Skin epidermis (tissue), 12 donors: ENCODE measurements around the gene SHANK1.

ENCODE experiments used
- H3K27ac ChIP-seq, 21 experiments: fragments of 200-600 bp; sonication (generic) in 11 of 21; one replicate each; pipeline ENCODE4 v1.5.0; 2020; ENCODE audit warnings: mild to moderate bottlenecking in 3 of 21, inconsistent platforms in 2 of 21, moderate library complexity in 2 of 21
- H3K4me3 ChIP-seq, 7 experiments: fragments of 200-600 bp; sonication (generic) in 2 of 7; one replicate each; pipeline ENCODE4 v1.5.0; 2020; ENCODE audit warnings: inconsistent platforms in 2 of 7, mild to moderate bottlenecking in 2 of 7, moderate library complexity in 1 of 7

Gene SHANK1

GRCh38 chr19:50695251-50696093, 24.1 kb downstream of the SHANK1 start:
- Histone ChIP-seq H3K27ac (no peak overlapping the region), H3K4me3 (no peak overlapping the region)

- no peak overlapping the region for H3K27ac ChIP-seq
Observed at GRCh38 chr19:50694815-50695145, 24.8 kb downstream of the SHANK1 start.

GRCh38 chr19:50693064-50693975, 26.3 kb downstream of the SHANK1 start:
- H3K4me3 ChIP-seq: no peak overlapping the region

More at GRCh38 chr19:50694815-50695145, 24.8 kb downstream of the SHANK1 start:
- H3K4me3 ChIP-seq: no peak overlapping the region

GRCh38 chr19:50690439-50690838, 29.2 kb downstream of the SHANK1 start:
- H3K4me3 ChIP-seq: no peak overlapping the region

More at GRCh38 chr19:50693064-50693975, 26.3 kb downstream of the SHANK1 start:
- H3K27ac ChIP-seq: no peak overlapping the region

GRCh38 chr19:50688766-50689165, 30.8 kb downstream of the SHANK1 start:
- H3K4me3 ChIP-seq: no peak overlapping the region

More at GRCh38 chr19:50690439-50690838, 29.2 kb downstream of the SHANK1 start:
- no peak overlapping the region for H3K27ac ChIP-seq

GRCh38 chr19:50686310-50687032, 33.1 kb downstream of the SHANK1 start:
- H3K27ac ChIP-seq: no peak overlapping the region
- no peak overlapping the region for H3K4me3 ChIP-seq

More at GRCh38 chr19:50688766-50689165, 30.8 kb downstream of the SHANK1 start:
- H3K27ac ChIP-seq: no peak overlapping the region

DNA sequence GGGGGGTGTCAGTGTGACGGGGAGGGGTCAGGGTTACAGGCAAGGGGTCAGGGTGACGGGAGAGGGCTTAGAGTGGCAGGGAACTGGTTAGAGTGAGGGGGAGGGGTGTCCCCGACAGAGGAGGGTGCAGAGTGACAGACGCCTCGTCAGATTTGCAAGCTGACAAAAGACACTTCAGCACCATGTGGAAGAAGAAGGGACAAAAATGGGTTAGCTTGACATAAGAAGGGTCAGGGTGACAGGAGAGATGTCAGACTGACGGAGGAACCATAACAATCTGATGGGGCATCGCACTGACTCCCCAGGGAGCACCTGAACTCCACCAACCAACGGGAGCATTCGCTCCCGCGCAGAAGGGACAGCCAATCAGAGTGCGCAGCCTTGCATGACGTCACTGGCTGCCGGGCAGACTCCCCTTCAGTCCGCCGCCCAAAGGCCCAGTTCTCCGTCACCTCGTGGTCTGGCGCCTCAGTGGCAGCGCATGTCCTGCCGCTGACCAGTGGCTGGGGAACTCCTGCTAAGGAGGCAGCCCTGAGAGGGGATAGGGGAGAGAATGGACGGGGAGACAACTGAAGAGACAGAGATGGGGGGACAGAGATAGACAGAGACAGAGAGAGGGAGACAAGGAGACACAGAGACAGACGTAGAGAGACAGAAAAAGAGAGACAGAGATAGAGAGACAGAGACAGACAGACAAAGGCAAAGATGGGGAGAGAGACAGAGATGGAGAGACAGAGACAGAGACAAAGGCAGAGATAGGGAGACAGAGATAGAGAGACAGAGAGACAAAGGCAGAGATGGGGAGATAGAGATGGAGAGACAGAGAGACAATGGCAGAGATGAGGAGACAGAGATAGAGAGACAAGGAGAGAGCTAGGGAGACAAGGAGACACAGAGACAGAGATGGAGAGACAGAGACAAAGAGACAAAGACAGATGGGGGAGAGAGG, 40.2 kb downstream of the SHANK1 start:
- H3K27ac ChIP-seq: no peak overlapping the region

GRCh38 chr19:50678323-50678722, 41.3 kb downstream of the SHANK1 start:
- Histone ChIP-seq H3K4me3 (no peak overlapping the region), H3K27ac (no peak overlapping the region)

More for the DNA sequence above, 40.2 kb downstream of the SHANK1 start:
- H3K4me3 ChIP-seq: no peak overlapping the region

GRCh38 chr19:50677636-50678035, 42.0 kb downstream of the SHANK1 start:
- no peak overlapping the region for H3K4me3 ChIP-seq
- H3K27ac ChIP-seq: no peak overlapping the region

GRCh38 chr19:50676625-50677197, 42.9 kb downstream of the SHANK1 start:
- Histone ChIP-seq H3K27ac (no peak overlapping the region), H3K4me3 (no peak overlapping the region)

GRCh38 chr19:50673118-50673517, 46.5 kb downstream of the SHANK1 start:
- Histone ChIP-seq H3K4me3 (no peak overlapping the region), H3K27ac (no peak overlapping the region)

- no peak overlapping the region for H3K27ac ChIP-seq
Observed at GRCh38 chr19:50670102-50670380, 49.6 kb downstream of the SHANK1 start.

DNA sequence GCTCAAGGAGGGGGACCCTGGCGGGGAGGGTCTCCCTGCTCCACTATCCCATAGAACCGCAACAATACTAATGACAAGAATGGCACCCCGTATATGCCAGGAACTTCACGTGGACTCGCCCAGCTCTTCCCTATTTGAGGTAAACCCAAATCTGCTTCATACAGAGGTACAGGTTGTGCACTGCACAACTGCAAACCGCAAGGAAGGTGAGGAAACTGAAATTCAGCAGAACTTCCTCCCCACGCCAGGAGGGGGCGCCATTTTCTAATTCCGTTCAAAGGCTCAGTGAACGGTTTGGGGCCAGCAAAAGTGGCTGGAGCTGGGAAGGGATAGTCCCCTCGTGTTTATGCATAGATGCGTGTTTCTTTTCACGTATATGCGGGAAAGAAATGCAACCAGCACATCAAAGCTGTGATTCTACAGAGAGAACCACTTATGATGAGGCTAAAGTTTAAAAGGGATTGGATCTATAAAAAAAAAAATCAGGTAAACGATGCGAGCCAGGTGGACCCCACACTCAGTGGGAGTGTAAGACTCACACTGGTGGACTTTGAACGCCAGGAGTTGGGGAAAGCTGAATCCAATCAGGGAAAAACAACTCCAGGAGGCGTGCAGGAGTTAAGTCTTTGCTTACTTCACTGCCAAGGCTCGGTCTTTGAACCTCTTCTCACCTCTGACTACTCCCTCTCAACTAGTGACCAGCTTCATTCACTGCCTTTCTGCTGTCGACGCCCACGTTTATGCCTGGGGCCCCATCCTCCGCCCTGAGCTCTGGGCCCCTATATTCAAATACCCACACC, 50.1 kb downstream of the SHANK1 start:
- Histone ChIP-seq H3K27ac (no peak overlapping the region), H3K4me3 (no peak overlapping the region)

More at GRCh38 chr19:50670102-50670380, 49.6 kb downstream of the SHANK1 start:
- H3K4me3 ChIP-seq: no peak overlapping the region

DNA sequence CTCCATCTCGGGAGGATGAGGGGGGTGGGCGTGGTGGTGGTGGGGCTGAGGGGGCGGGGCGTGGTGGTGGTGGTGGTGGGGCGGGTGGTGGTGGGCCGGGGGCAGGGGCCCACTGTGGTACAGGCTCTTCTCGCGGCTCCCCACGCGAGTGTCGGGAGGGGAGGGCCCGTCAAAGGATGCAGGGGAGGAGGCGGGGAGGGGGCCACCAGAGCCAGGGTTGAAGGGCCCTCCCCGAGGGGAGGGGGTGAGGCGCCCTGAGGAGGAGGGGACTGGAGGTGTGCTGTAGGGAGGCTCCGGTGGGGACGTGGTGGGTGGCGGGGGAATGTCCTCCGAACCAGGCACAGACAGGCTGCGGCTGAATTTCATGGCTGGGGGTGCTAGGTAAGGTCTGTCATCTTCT, 50.7 kb downstream of the SHANK1 start:
- H3K4me3 ChIP-seq: no peak overlapping the region
- H3K27ac ChIP-seq: no peak overlapping the region

DNA sequence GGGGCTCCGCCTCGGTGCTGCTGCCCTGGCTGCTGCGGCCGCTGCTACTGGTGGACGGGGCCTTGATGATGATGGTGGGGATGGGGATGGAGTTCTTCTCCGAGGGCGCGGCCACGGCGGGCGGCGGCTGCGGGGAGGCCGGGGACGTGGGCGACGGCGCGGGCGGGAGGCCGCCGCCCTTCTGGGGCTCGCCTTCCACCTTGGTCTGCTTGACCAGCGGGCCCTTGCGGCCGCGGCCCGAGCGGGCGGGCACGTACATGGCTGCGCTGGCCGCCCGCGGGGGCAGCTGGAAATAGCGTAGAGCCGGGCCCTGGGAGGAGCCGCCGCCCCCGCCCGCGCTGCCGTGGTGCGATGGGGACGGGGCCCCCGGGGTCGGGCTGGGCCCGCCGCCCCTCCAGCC, 51.2 kb downstream of the SHANK1 start:
- H3K27ac ChIP-seq: no peak overlapping the region
- H3K4me3 ChIP-seq: no peak overlapping the region

DNA sequence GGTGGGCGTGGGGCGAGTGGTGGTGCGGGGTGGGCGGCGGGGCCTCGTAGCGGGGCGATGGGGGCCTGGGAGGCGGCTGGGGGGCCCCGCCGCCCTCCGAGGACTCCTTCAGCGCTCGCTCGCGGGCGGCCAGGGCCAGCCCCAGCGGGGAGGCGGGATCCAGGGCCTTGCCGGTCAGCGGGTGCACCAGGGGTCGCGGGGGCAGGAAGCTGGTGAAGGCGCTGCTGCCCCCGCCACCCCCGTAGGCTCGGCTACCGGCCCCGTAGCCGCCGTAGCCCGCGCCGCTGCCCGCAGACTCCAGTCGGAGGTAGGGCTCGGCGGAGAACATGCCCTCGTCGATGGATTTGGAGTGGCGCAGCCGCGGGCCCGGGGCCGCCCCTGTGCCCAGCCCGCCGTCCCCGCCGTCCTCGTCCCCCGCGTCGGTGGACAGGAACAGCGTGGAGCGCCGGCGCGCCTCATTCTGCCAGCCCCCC, 51.8 kb downstream of the SHANK1 start:
- H3K4me3 ChIP-seq: no peak overlapping the region
- H3K27ac ChIP-seq: no peak overlapping the region

DNA sequence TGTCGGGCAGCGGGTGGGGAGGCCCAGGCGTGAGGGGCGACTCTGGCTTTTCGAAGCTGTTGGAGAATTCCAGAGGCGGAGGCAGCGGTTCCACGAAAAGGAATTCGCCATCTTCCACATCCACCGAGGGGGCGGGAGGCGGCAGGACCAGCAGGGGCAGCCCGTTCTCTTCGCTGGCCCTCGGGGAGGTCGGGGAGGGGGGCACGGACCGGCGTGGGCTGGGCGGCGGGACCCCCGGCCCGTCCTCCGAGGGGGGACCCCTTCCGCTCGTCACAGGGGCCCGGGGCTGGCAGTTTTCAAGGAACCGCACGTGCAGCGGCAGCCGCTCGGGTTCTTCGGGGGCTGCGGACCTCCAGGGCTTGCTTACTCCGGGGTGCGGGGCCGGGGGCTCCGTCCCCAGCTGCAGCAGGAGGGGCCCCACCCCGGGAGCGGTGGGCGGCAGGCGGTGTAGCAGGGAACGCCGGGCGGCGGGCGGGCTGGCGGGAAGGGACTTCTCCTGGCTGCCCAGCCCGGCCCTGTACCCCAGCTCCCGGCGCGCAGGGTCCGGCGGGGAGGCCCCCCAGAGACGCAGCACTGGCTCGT, 52.3 kb downstream of the SHANK1 start:
- Histone ChIP-seq H3K4me3 (no peak overlapping the region), H3K27ac (no peak overlapping the region)
